Pons (tissue), 1 donor: Measurements from ENCODE around the gene ZNF580.

ENCODE experiments used
- DNase-seq: peaks from one replicate; pipeline ENCODE4 v3.0.0-alpha.2; 2016; ENCODE audit warnings: low spot score

ZNF580 gene

DNA sequence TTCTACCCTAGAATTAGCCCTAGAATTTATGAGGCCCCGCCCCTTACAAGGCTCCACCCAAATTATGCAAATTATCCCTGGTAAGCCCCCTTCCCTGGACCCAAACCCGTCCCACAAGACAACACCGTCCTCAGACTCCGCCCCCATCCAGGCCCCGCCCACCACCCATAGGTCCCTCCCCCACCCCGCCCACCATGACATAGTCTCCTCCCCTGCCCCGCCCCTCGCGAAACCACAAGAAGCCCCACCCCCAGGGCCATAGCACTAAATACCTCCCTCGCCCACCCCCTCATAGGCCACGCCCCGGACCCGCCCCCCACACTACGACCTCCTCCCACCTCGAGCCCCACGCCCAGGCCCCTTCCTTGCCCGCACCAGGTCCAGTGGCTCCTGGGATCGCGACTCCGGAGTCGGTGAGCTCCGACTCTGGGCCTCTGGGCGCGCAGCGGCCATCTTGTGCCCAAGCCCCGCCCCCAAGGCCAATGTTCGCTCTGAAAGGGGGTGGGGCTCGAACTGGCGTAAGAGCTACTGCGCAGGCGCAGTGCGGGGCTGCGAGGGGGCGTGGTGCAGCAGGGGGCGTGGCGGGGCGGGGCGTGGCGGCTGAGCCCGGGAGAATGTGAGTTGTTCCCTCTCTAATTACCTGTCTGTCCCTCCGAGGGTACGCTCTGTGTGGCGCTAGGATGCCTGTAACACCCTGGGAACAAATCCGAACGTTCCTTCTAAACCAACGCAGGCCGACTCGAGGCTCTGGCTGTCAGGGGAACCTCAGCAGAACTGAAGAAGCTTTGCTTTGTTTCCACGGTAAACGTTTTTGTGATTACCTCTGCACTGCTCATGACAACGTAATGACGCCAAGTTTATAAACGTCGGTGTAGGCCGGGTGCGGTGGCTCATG lies 16.4 kb upstream of the ZNF580 start, which contains the start of gene ZNF784:
Gene ZNF784, minus strand, starts transcription at position 458 of the 895 bp plus-strand sequence. Its CDS starts 5 bp downstream, at position 453.
- peak; percentile 82 for DNase-seq

DNA sequence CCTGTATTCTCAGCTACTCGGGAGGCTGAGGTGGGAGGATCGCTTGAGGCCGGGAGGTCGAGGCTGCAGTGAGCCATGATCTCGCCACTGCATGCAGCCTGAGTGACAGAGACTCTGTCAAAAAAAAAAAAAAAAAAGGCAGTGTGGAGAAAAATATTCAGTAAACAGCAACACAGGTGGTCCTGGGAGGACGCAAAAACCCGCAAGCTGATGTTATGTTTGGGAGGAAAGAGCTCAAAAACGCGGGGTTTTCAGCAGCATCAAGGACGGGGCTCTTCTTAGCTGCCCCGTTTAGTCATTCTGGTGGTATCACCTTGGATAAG lies 15.8 kb upstream of the ZNF580 start:
- DNase-seq, result no peak

- DNase-seq, result no peak
These were observed 14.5 kb upstream of the ZNF580 start for GRCh38 chr19:55626350-55626749.

GRCh38 chr19:55632463-55632834 lies 8.4 kb upstream of the ZNF580 start:
- DNase-seq, result peak; percentile 97

GRCh38 chr19:55633861-55634260 lies 6.9 kb upstream of the ZNF580 start:
- DNase-seq, result no peak

DNA sequence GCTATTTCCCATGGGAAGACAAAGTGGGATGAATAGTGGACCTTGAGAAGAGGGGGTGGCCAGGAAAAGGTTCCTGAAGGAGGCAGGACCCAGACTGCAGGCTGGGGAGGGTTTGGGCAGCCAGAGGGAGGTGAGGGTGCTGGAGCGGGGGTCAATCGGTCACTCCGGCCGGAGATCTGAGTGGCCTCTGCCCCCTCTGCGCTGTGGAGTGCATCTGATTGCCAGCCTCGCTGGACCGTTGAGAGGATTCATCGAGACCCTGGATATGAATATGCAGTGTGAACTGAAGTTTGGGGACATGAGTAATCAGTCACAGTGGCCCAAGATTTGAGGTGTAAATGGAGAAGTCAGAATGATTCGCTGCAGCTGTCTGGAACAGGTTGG lies 5.5 kb upstream of the ZNF580 start:
- no peak for DNase-seq

GRCh38 chr19:55635856-55636440 lies 4.9 kb upstream of the ZNF580 start:
- no peak for DNase-seq

DNA sequence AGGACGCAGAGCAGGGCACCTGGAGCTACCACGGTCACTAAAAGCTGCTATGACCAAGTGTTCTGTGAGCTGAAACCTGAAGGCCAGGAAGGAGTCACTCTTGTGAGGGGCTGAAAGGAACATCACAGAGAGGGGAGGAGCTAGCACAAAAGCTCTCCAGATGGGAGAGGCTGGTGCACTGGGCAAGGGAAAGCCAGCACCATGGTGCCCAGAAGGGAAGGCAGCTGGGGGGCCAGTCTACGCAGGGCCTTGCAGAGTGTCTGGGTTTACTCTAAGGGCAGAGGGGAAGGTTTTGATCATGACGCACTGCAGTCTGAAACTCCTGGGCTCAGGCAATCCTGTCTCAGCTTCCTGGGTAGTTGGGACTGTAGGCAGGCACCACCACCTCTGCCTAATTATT lies 4.1 kb upstream of the ZNF580 start:
- DNase-seq, result no peak

- DNase-seq, result no peak
These were observed 3.3 kb upstream of the ZNF580 start for GRCh38 chr19:55637534-55637933.

GRCh38 chr19:55638864-55639359 lies 1.9 kb upstream of the ZNF580 start:
- no peak for DNase-seq

DNA sequence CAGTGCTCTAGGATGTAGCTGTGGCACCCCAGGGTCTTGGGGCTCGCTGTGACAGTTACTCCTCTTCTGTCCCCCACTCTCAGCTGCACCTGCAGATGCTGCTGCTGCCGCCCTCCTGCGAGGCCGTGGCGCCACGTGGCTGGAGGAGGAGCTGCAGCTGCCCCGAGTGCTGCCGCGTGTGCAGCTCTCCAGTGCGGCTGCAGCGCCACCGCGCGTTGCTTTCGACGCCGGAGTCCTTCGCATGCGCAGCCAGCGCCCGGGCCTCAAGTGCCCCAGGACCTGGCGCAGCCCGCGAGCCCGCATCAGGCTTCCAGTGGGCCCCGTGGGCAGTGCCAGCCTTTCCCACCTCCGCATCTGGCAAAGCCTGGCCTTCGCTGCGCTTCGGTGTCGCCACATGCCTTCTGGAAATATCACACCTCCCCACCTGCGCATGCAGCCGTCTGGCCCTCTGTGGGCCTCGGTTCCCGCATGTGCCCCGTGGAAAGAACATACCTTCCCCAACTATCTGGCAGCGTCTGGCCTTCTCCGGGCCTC lies 692 bp upstream of the ZNF580 start:
- no peak for DNase-seq

GRCh38 chr19:55641426-55642152 lies 787 bp downstream of the ZNF580 start:
- no peak for DNase-seq

GRCh38 chr19:55642153-55643002 lies 1.6 kb downstream of the ZNF580 start:
- no peak for DNase-seq

- no peak for DNase-seq
These were observed 2.4 kb downstream of the ZNF580 start, which contains the start of gene ZNF581 for GRCh38 chr19:55643003-55643886. Gene ZNF581, plus strand, starts transcription at chr19:55643649. Its CDS starts 923 bp downstream, at chr19:55644572.

GRCh38 chr19:55643887-55644176 lies 3.0 kb downstream of the ZNF580 start:
- no peak for DNase-seq

DNA sequence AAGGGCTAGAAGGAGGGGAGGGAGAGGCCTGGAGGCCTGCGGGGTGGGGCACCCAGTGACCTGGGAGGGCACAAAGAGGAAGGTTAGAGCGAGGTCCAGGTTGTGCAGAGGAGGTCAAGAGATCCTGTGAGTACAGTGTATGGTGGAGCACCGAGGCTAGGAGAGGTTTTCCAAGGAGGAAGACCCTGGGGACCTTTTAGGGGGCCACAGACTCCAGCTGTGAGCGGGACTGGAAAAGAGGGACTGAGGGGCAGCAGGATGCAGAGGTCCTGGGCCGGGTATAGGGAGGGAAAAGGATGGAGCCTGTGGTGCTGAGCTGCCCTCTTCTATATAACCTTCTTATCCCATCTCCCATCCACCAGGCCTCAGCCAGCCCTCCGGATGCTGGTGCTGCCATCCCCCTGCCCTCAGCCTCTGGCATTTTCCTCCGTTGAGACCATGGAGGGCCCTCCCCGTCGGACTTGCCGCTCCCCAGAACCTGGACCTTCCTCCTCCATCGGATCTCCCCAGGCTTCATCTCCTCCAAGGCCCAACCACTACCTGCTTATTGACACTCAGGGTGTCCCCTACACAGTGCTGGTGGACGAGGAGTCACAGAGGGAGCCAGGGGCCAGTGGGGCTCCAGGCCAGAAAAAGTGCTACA lies 3.5 kb downstream of the ZNF580 start:
- DNase-seq, result no peak

DNA sequence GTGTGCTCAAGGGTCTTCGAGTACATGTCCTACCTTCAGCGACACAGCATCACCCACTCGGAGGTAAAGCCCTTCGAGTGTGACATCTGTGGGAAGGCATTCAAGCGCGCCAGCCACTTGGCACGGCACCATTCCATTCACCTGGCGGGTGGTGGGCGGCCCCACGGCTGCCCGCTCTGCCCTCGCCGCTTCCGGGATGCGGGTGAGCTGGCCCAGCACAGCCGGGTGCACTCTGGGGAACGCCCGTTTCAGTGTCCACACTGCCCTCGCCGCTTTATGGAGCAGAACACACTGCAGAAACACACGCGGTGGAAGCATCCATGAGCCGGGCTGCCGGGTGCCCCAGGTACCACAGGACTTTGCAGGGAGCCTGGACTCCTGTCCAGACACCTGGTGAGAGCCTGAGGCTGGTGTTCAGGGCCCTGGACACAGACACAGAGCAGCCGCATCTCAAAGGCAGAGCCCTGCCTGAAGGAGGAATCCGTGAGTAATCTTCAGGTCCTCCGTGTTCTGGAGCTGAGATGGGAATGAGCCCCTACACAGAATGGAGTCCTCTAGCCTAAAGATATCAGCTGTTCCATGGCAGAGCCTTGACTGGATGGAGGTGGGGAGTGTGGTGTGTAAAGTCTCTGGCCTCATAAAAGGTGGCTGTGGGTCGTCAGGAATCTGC lies 4.2 kb downstream of the ZNF580 start:
- DNase-seq, result no peak

- DNase-seq, result no peak
These were observed 4.7 kb downstream of the ZNF580 start for GRCh38 chr19:55645512-55645881.

- DNase-seq, result no peak
These were observed 6.3 kb downstream of the ZNF580 start for GRCh38 chr19:55646889-55647731.
